Activated CD4-positive, alpha-beta T cell treated with anti-CD3 and anti-CD28 coated beads, Interleukin-2, amount 50 U/mL, for 48 hours (primary cell): ENCODE results near the gene OCEL1.
"Not testable (repeated sequence)": the region's sequence is repeated elsewhere in the genome, so short reads cannot be mapped to it uniquely, and the experiment has no call there.

Source experiments
- DNase-seq, 2 experiments: peaks; one replicate each; pipeline ENCODE4 v3.0.0-alpha.2; 2020

The OCEL1 gene

GRCh38 chr19:17266589-17266974 is 40.6 kb downstream of the OCEL1 start:
- no peak for DNase-seq

GRCh38 chr19:17266975-17267788 is 41.2 kb downstream of the OCEL1 start, which contains the start of gene BABAM1:
Gene BABAM1, plus strand, starts transcription at chr19:17267443. Its CDS starts 1,364 bp downstream, at chr19:17268807.
- peak; percentile 92 to 96 for DNase-seq

DNA sequence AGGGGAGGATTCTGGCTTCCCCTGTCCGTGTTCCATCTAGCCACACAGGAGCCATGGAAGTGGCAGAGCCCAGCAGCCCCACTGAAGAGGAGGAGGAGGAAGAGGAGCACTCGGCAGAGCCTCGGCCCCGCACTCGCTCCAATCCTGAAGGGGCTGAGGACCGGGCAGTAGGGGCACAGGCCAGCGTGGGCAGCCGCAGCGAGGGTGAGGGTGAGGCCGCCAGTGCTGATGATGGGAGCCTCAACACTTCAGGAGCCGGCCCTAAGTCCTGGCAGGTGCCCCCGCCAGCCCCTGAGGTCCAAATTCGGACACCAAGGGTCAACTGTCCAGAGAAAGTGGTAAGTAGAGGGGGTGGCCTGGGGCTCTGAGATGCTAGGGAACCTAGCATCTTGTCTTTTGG is 42.7 kb downstream of the OCEL1 start:
- DNase-seq = no peak

GRCh38 chr19:17274892-17275291 is 48.9 kb downstream of the OCEL1 start:
- DNase-seq = not testable (repeated sequence)

- no peak for DNase-seq
These were observed 49.6 kb downstream of the OCEL1 start for GRCh38 chr19:17275441-17276175.
